Kidney (tissue), 14 donors: ENCODE results near the gene SDK1. TPM values are rescaled to one million over a fixed set of nuclear protein-coding genes. Genes with fewer than 3 reads are reported as not detected.

Source experiments
- DNase-seq, 5 donors: peaks; one replicate each; pipeline ENCODE4 v3.0.0-alpha.2; 2013 to 2020
- FAIRE-seq: peaks from 2 replicates; lab custom pipeline; 2012; peaks lifted over from hg19 to GRCh38; lab: Jason Lieb, UNC
- H3K27ac ChIP-seq, 2 donors: one replicate each; pipeline ENCODE4 v1.7.0; 2013; ENCODE audit warnings: low read depth in 2 of 2, low read length in 2 of 2, inconsistent platforms in 1 of 2
- H3K27me3 ChIP-seq: one replicate; pipeline ENCODE4 v1.7.1; 2013; ENCODE audit warnings: low read length, inconsistent platforms; ENCODE audit not compliant: control insufficient read depth, insufficient read depth
- H3K36me3 ChIP-seq, 3 donors: one replicate each; pipeline versions ENCODE4 v1.7.0 to v1.7.1; 2013; ENCODE audit warnings: low read length in 3 of 3, control low read depth in 1 of 3, inconsistent platforms in 1 of 3; ENCODE audit not compliant: insufficient read depth in 3 of 3, control insufficient read depth in 2 of 3
- H3K4me1 ChIP-seq, 3 donors: one replicate each; pipeline versions ENCODE4 v1.7.0 to v1.7.1; 2013; ENCODE audit warnings: low read length in 3 of 3, inconsistent platforms in 1 of 3, low read depth in 1 of 3; ENCODE audit not compliant: control insufficient read depth in 2 of 3, insufficient read depth in 2 of 3
- H3K4me3 ChIP-seq, 3 donors: one replicate each; pipeline versions ENCODE4 v1.7.0 to v1.8.1; 2013; ENCODE audit warnings: low read length in 3 of 3, control low read depth in 1 of 3, inconsistent platforms in 1 of 3
- H3K9ac ChIP-seq, 3 donors: one replicate each; pipeline versions ENCODE4 v1.7.0 to v1.7.1; 2013; ENCODE audit warnings: low read length in 3 of 3, control low read depth in 1 of 3, inconsistent platforms in 1 of 3
- H3K9me3 ChIP-seq, 3 donors: one replicate each; pipeline versions ENCODE4 v1.7.0 to v1.7.1; 2013; ENCODE audit warnings: low read length in 3 of 3, control low read depth in 1 of 3, inconsistent platforms in 1 of 3; ENCODE audit not compliant: control insufficient read depth in 2 of 3, insufficient read depth in 1 of 3
- intact Hi-C: fragments of 100-400 bp; cut with DNase I; formaldehyde crosslinking; loops from one replicate; pipeline ENCODE4 v1.11.1; 2022
- polyA plus RNA-seq: library from polyadenylated mRNA; stranded (reverse); fragments of 350-450 nt; fragmentation: Illumina TruSeq; extraction: RNeasy Lipid Tissue Mini Kit (QIAGEN cat#74804); gene quantifications from one replicate; pipeline ENCODE4 v1.2.3, GENCODE V29; 2014; ENCODE audit warnings: low read depth, low replicate concordance; ENCODE audit not compliant: insufficient read depth
- total RNA-seq: library from RNA; stranded (reverse); fragmentation: NEBNext Ultra II Directional; extraction: Animal tissue kit (Norgen Biotek cat#: 25700); gene quantifications from one replicate; pipeline ENCODE4 v1.2.1, GENCODE V29; 2021
- TF ChIP-seq, protein P1 (sequence below): IDR thresholded peaks from 3 replicates; pipeline ENCODE4 v1.5.1; 2012; ENCODE audit warnings: mild to moderate bottlenecking, moderate library complexity, borderline replicate concordance; ENCODE audit not compliant: insufficient read depth; ENCODE audit errors: extremely low read depth
- donor health status: control.
- donor health status: control.
- donor health status: control.
- donor health status: control.
- donor health status: control.
- donor health status: DM: yes; HTN: yes; CAD: no.
- donor health status: Normal renal cell carcinoma (clear cell type).

Gene SDK1
- total and polyA plus RNA-seq, 2 donors from 2014 or later: 2.0 to 38.3 TPM

GRCh38 chr7:3358991-3359390 is 57.9 kb downstream of the SDK1 start:
- DNase-seq (no peak), FAIRE-seq (no peak)
- intact Hi-C loops: no loop called here
- H3K36me3 ChIP-seq: no peaks in the 10 kb centered on the region
- no peaks in the 10 kb centered on the region for H3K27me3 ChIP-seq
- H3K4me3 ChIP-seq: no peak overlapping the region
- H3K9ac ChIP-seq: no peak overlapping the region
- H3K4me1 ChIP-seq: no peaks in the 10 kb centered on the region
- TF ChIP-seq, protein P1, sequence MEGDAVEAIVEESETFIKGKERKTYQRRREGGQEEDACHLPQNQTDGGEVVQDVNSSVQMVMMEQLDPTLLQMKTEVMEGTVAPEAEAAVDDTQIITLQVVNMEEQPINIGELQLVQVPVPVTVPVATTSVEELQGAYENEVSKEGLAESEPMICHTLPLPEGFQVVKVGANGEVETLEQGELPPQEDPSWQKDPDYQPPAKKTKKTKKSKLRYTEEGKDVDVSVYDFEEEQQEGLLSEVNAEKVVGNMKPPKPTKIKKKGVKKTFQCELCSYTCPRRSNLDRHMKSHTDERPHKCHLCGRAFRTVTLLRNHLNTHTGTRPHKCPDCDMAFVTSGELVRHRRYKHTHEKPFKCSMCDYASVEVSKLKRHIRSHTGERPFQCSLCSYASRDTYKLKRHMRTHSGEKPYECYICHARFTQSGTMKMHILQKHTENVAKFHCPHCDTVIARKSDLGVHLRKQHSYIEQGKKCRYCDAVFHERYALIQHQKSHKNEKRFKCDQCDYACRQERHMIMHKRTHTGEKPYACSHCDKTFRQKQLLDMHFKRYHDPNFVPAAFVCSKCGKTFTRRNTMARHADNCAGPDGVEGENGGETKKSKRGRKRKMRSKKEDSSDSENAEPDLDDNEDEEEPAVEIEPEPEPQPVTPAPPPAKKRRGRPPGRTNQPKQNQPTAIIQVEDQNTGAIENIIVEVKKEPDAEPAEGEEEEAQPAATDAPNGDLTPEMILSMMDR: no peak
- H3K27ac ChIP-seq: no peak overlapping the region
- no peaks in the 10 kb centered on the region for H3K9me3 ChIP-seq

DNA sequence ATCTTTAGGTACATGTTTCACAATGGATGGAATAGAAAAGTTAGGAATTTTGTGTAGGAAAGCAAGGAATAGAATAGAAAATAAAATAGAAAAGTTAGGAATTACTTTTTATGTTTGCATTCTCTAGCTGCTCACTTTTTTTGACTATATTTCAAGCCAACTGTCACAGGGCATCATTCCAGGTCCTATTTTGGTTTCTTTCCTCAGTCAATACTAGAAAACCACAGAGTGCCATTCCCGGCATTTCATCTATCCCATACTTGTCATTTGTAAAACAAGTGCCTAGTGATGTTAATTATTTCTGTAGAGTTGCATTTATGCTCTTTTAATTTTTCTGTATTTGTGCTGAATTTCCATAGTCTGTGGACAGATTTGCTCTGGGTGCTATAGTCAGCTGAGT is 66.2 kb downstream of the SDK1 start:
- Histone ChIP-seq H3K36me3 (no peaks in the 10 kb centered on the region), H3K9ac (no peak overlapping the region), H3K27ac (no peak overlapping the region), H3K4me1 (no peaks in the 10 kb centered on the region), H3K9me3 (no peaks in the 10 kb centered on the region), H3K4me3 (no peak overlapping the region), H3K27me3 (no peaks in the 10 kb centered on the region)
- no peak for FAIRE-seq
- no peak for DNase-seq
- intact Hi-C loops: no loop called here
- TF ChIP-seq, protein P1: no peak

GRCh38 chr7:3370068-3370830 is 69.2 kb downstream of the SDK1 start:
- Histone ChIP-seq H3K27ac (no peak overlapping the region), H3K9me3 (no peaks in the 10 kb centered on the region), H3K4me1 (no peaks in the 10 kb centered on the region), H3K36me3 (no peaks in the 10 kb centered on the region), H3K9ac (no peak overlapping the region), H3K27me3 (no peaks in the 10 kb centered on the region), H3K4me3 (no peak overlapping the region)
- TF ChIP-seq, protein P1: no peak
- DNase-seq (no peak), FAIRE-seq (no peak)
- intact Hi-C loops: no loop called here
